ENCODE data around the gene ADGRV1.
"Not testable (repeated sequence)": the region's sequence is repeated elsewhere in the genome, so short reads cannot be mapped to it uniquely, and the experiment has no call there.

ADGRV1 gene

DNA sequence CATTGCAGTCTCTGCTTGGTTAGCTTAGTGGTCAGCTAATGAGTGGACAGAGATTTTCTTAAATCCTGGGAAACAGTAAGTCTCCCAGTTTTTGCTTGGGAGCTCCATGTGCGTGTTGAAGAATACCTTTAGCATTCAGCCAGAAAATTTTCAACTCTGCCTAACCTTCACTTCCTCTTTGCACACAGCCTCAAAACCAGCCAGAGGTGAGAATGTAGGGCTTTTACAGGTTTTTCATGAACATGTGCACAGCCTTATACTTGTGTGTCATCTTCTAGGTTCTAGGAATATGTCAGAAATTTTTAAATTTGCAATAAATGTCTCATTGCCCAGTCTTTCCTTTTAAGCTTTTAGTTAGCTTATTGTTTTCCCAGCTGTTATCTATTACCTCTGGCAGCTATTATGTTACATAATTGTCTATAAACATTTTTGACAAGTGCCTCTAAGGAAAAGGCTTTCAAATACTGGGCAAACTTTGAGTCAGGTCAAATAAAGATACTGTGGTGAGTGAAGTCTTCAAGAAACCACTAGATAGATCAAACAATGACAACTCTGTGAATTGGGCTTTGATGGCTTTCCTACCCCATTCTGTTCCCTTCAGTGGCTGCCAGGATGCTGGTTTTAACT is 12.7 kb downstream of the ADGRV1 start:
- no peak for TF ChIP-seq CTCF (IDR thresholded peaks at IDR 0.05; ENCODE audit: low read length, missing control alignments)
- no peak for DNase-seq (ENCODE audit: low read depth)
- H3K4me3 ChIP-seq (replicated peaks; ENCODE audit: low read depth, low read length), result no peak overlapping the region

DNA sequence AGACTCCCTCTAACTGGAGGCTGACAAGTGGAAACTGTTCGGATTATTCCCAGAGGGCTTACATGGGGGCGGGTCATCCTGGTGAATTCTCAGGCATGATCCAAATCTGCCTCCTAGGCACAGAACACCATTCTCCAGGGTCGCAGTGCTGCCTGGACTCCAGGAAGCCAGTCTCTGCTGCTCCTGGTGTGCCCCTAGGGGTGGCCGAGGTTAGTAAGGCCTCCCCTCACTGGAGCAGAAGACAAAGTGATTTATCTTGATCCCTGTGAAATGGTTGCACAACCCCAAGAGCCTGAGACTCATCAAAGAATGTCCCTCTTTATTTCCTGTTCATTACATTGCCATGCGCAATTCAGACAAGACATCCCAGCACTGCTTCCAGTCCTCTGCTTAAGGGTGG is 17.1 kb downstream of the ADGRV1 start:
- no peak for TF ChIP-seq CTCF (IDR thresholded peaks at IDR 0.05; ENCODE audit: low read length, missing control alignments)
- no peak overlapping the region for H3K4me3 ChIP-seq (replicated peaks; ENCODE audit: low read depth, low read length)
- DNase-seq (ENCODE audit: low read depth), result no peak

DNA sequence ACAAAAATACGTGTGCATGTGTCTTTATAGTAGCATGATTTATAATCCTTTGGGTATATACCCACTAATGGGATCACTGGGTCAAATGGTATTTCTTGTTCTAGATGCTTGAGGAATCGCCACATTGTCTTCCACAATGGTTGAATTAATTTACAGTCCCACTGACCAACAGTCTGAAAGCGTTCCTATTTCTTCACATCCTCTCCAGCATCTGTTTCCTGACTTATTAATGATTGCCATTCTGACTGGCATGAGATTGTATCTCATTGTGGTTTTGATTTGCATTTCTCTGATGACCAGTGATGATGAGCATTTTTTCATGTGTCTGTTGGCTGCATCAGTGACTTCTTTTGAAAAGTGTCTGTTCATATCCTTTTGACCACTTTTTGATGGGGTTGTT is 18.0 kb downstream of the ADGRV1 start:
- not testable (repeated sequence) for H3K4me3 ChIP-seq (replicated peaks; ENCODE audit: low read depth, low read length); DNase-seq (ENCODE audit: low read depth)

DNA sequence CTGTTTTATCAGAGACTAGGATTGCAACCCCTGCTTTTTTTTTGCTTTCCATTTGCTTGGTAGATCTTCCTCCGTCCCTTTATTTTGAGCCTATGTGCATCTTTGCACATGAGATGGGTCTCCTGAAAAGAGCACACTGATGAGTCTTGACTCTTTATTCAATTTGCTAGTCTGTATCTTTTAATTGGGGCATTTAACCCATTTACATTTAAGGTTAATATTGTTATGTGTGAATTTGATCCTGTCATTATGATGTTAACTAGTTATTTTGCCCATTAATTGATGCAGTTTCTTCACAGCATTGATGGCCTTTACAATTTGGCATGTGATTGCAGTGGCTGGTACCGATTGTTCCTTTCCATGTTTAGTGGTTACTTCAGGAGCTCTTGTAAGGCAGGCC is 21.3 kb downstream of the ADGRV1 start:
- DNase-seq (ENCODE audit: low read depth); H3K4me3 ChIP-seq (replicated peaks; ENCODE audit: low read depth, low read length): not testable (repeated sequence)

- no peak for TF ChIP-seq CTCF (IDR thresholded peaks at IDR 0.05; ENCODE audit: low read length, missing control alignments)
- H3K4me3 ChIP-seq (replicated peaks; ENCODE audit: low read depth, low read length), result no peak overlapping the region
- no peak for DNase-seq (ENCODE audit: low read depth)
Measured at GRCh38 chr5:90581956-90582355, 23.4 kb downstream of the ADGRV1 start.

- no peak for DNase-seq (ENCODE audit: low read depth)
- TF ChIP-seq CTCF (IDR thresholded peaks at IDR 0.05; ENCODE audit: low read length, missing control alignments), result no peak
- no peak overlapping the region for H3K4me3 ChIP-seq (replicated peaks; ENCODE audit: low read depth, low read length)
Measured at GRCh38 chr5:90585337-90585986, 26.9 kb downstream of the ADGRV1 start.

- TF ChIP-seq CTCF (IDR thresholded peaks at IDR 0.05; ENCODE audit: low read length, missing control alignments), result no peak
- H3K4me3 ChIP-seq (replicated peaks; ENCODE audit: low read depth, low read length), result no peak overlapping the region
- no peak for DNase-seq (ENCODE audit: low read depth)
Measured at GRCh38 chr5:90586469-90586868, 27.9 kb downstream of the ADGRV1 start.

DNA sequence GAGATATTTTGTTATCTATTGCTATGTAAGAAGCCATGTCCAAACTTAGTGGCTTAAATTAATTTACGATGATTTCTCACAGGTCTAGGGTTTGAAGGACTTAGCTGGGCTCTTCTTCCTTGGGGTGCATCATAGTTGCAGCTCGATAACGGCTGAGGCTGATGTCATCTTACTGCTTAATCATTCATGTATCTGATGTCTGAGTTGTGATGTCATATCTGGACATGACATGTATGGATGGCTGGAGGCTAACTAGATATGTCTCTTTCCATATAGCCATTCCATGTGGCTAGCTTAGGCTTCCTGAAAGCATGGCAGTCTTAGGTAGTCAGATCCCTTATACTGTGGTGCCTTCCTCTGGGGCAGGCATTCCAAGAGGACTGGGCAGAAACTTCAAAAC is 31.6 kb downstream of the ADGRV1 start:
- no peak for DNase-seq (ENCODE audit: low read depth)
- TF ChIP-seq CTCF (IDR thresholded peaks at IDR 0.05; ENCODE audit: low read length, missing control alignments), result no peak
- no peak overlapping the region for H3K4me3 ChIP-seq (replicated peaks; ENCODE audit: low read depth, low read length)

GRCh38 chr5:90593083-90593482 is 34.5 kb downstream of the ADGRV1 start:
- not testable (repeated sequence) for DNase-seq (ENCODE audit: low read depth); H3K4me3 ChIP-seq (replicated peaks; ENCODE audit: low read depth, low read length)

DNA sequence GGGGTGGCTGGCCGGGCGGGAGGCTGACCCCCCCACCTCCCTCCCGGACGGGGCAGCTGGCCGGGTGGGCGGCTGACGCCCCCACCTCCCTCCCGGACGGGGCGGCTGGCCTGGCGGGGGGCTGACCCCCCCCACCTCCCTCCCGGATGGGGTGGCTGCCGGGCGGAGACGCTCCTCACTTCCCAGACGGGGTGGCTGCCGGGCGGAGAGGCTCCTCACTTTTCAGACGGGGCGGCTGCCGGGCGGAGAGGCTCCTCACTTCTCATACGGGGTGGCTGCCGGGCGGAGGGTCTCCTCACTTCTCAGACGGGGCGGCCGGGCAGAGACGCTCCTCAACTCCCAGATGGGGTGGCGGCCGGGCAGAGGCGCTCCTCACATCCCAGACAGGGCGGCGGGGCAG is 37.2 kb downstream of the ADGRV1 start:
- DNase-seq (ENCODE audit: low read depth); H3K4me3 ChIP-seq (replicated peaks; ENCODE audit: low read depth, low read length): not testable (repeated sequence)

Data from fibroblast of pulmonary artery (primary cell).